SK-N-SH treated with all-trans-retinoic acid at 6 μM for 48 hours (cell line): ENCODE data around the gene ADH7.

Source experiments
- ATAC-seq: fragments of 200-7000 bp; cut with Tn5 transposase; 3 replicates; pipeline ENCODE4 v1.9.1; 2020; ENCODE audit warnings: mild to moderate bottlenecking, moderate library complexity
- BACH2 ChIP-seq: fragments of 250-450 bp; sonication (Bioruptor Pico); IDR thresholded peaks from 2 replicates; pipeline ENCODE4 v1.9.0; 2021; ENCODE audit warnings: mild to moderate bottlenecking, borderline replicate concordance
- CREB5 ChIP-seq: fragments of 250-450 bp; sonication (Bioruptor Pico); IDR thresholded peaks from 2 replicates; pipeline ENCODE4 v1.5.1; 2020; ENCODE audit warnings: low read depth, mild to moderate bottlenecking, moderate library complexity
- CSDC2 ChIP-seq: fragments of 250-450 bp; sonication (Bioruptor Pico); IDR thresholded peaks from 2 replicates; pipeline ENCODE4 v1.5.0; 2020; ENCODE audit warnings: mild to moderate bottlenecking, moderate library complexity
- CSRNP3 ChIP-seq: fragments of 250-450 bp; sonication (Bioruptor Pico); IDR thresholded peaks from 2 replicates; pipeline ENCODE4 v1.5.1; 2021; ENCODE audit warnings: mild to moderate bottlenecking, moderate library complexity
- ESRRG ChIP-seq: fragments of 250-450 bp; sonication (Bioruptor Pico); IDR thresholded peaks from 2 replicates; pipeline ENCODE4 v1.6.1; 2021; ENCODE audit warnings: mild to moderate bottlenecking
- GLIS3 ChIP-seq: fragments of 250-450 bp; sonication (Bioruptor Pico); IDR thresholded peaks from 2 replicates; pipeline ENCODE4 v1.5.0; 2020; ENCODE audit warnings: mild to moderate bottlenecking, moderate library complexity
- ISL1 ChIP-seq: fragments of 250-450 bp; sonication (Bioruptor Pico); IDR thresholded peaks from 2 replicates; pipeline ENCODE4 v2.1.2; 2022; ENCODE audit warnings: mild to moderate bottlenecking, moderate library complexity
- OSR1 ChIP-seq: fragments of 250-450 bp; sonication (Bioruptor Pico); IDR thresholded peaks from 2 replicates; pipeline ENCODE4 v1.8.0; 2022; ENCODE audit warnings: moderate library complexity, mild to moderate bottlenecking, inconsistent platforms
- PATZ1 ChIP-seq: fragments of 250-450 bp; sonication (Bioruptor Pico); IDR thresholded peaks from 2 replicates; pipeline ENCODE4 v1.8.0; 2020; ENCODE audit warnings: mild to moderate bottlenecking, moderate library complexity, borderline replicate concordance
- POU6F1 ChIP-seq: fragments of 250-450 bp; sonication (Bioruptor Pico); IDR thresholded peaks from 2 replicates; pipeline ENCODE4 v1.8.0; 2021; ENCODE audit warnings: low read depth, mild to moderate bottlenecking, moderate library complexity, borderline replicate concordance
- RARB ChIP-seq: fragments of 250-450 bp; sonication (Bioruptor Pico); IDR thresholded peaks from 2 replicates; pipeline ENCODE4 v1.8.0; 2021; ENCODE audit warnings: mild to moderate bottlenecking, moderate library complexity
- TCF4 ChIP-seq: fragments of 250-450 bp; sonication (Bioruptor Pico); IDR thresholded peaks from 2 replicates; pipeline ENCODE4 v1.8.0; 2021; ENCODE audit warnings: mild to moderate bottlenecking, moderate library complexity, borderline replicate concordance
- TOX ChIP-seq: fragments of 250-450 bp; sonication (Bioruptor Pico); IDR thresholded peaks from 2 replicates; pipeline ENCODE4 v1.8.0; 2021; ENCODE audit warnings: mild to moderate bottlenecking, moderate library complexity, borderline replicate concordance
- TSHZ2 ChIP-seq: fragments of 250-450 bp; sonication (Bioruptor Pico); IDR thresholded peaks from 2 replicates; pipeline ENCODE4 v1.5.0; 2020; ENCODE audit warnings: mild to moderate bottlenecking, moderate library complexity
- ZFP30 ChIP-seq: fragments of 450-650 bp; formaldehyde crosslinking; IDR thresholded peaks from 2 replicates; pipeline ENCODE4 v1.5.0; 2022; ENCODE audit warnings: mild to moderate bottlenecking, moderate library complexity
- ZNF565 ChIP-seq: fragments of 450-650 bp; formaldehyde crosslinking; conservative IDR thresholded peaks from 2 replicates; pipeline ENCODE4 v1.5.0; 2020; ENCODE audit warnings: low read depth, mild to moderate bottlenecking, moderate library complexity
- ZNF70 ChIP-seq: fragments of 450-650 bp; formaldehyde crosslinking; IDR thresholded peaks from 2 replicates; pipeline ENCODE4 v1.5.0; 2020; ENCODE audit warnings: mild to moderate bottlenecking, moderate library complexity
- ZNF8 ChIP-seq: fragments of 450-650 bp; formaldehyde crosslinking; IDR thresholded peaks from 2 replicates; pipeline ENCODE4 v1.5.0; 2020; ENCODE audit warnings: mild to moderate bottlenecking, moderate library complexity

Gene ADH7

GRCh38 chr4:99366491-99366890 lies 68.7 kb downstream of the ADH7 start (continued):
- TF ChIP-seq PATZ1 (CRISPR knock-in tag): no peak
- TF ChIP-seq CSRNP3: no peak
- no peak for TF ChIP-seq ISL1 (CRISPR knock-in tag)
- no peak for TF ChIP-seq ZNF70
- no peak for TF ChIP-seq CREB5 (CRISPR knock-in tag)
- no peak for TF ChIP-seq ZFP30
- TF ChIP-seq OSR1 (CRISPR knock-in tag): no peak
- no peak for TF ChIP-seq RARB (CRISPR knock-in tag)
- TF ChIP-seq ZNF565: no peak
- no peak for TF ChIP-seq TCF4 (CRISPR knock-in tag)
- TF ChIP-seq TOX: no peak
- TF ChIP-seq, all 23 proteins: peak for 0

- TF ChIP-seq POU6F1 (CRISPR knock-in tag) (no peak), OSR1 (CRISPR knock-in tag) (no peak), CSDC2 (CRISPR knock-in tag) (no peak), TOX (no peak), PATZ1 (CRISPR knock-in tag) (no peak), GLIS3 (CRISPR knock-in tag) (no peak), CREB5 (CRISPR knock-in tag) (no peak), ESRRG (CRISPR knock-in tag) (no peak), ZNF70 (no peak), RARB (CRISPR knock-in tag) (no peak), TCF4 (CRISPR knock-in tag) (no peak), BACH2 (CRISPR knock-in tag) (no peak), TSHZ2 (CRISPR knock-in tag) (no peak), ZNF8 (no peak)
- ATAC-seq: no peak
Observed at GRCh38 chr4:99362768-99363167, 72.4 kb downstream of the ADH7 start.
